OCI-LY3 (cell line): ENCODE results near the gene NR1I2.

Source experiments
- H2AFZ ChIP-seq: fragments of 200-600, 300-600 bp; shearing (Covaris generic); 2 replicates; pipeline ENCODE4 v1.6.0; 2014; ENCODE audit warnings: antibody characterized with exemption, low read depth, low read length
- H3K27ac ChIP-seq: fragments of 200-600, 300-600 bp; sonication (generic); 2 replicates; pipeline ENCODE4 v1.5.1; 2014; ENCODE audit warnings: mild to moderate bottlenecking, low read length, moderate library complexity, mixed read lengths
- H3K27me3 ChIP-seq: fragments of 200-600, 300-600 bp; sonication (generic); 2 replicates; pipeline ENCODE4 v1.6.1; 2014; ENCODE audit warnings: low read depth, low read length, mixed read lengths
- H3K36me3 ChIP-seq: fragments of 200-600, 300-600 bp; sonication (generic); replicated peaks from 2 replicates; pipeline ENCODE3; 2014; ENCODE audit warnings: low read depth, low read length, mixed read lengths
- H3K4me1 ChIP-seq: fragments of 300-600, 200-600 bp; sonication (generic); 2 replicates; pipeline ENCODE4 v1.6.1; 2014; ENCODE audit warnings: low read length, mixed read lengths
- H3K4me2 ChIP-seq: fragments of 200-600, 300-600 bp; sonication (generic); 2 replicates; pipeline ENCODE4 v1.6.1; 2014; ENCODE audit warnings: low read length, mixed read lengths
- H3K4me3 ChIP-seq: fragments of 300-600, 200-600 bp; sonication (generic); 2 replicates; pipeline ENCODE4 v1.5.1; 2014; ENCODE audit warnings: antibody characterized with exemption, mild to moderate bottlenecking, low read length, moderate library complexity
- H3K79me2 ChIP-seq: fragments of 300-600, 200-600 bp; shearing (Covaris generic); 2 replicates; pipeline ENCODE4 v1.6.1; 2014; ENCODE audit warnings: mild to moderate bottlenecking, low read length, mixed read lengths
- H3K9ac ChIP-seq: fragments of 300-600, 200-600 bp; shearing (Covaris generic); 2 replicates; pipeline ENCODE4 v1.6.0; 2014; ENCODE audit warnings: mild to moderate bottlenecking, low read length, moderate library complexity
- H3K9me3 ChIP-seq: fragments of 200-600, 300-600 bp; shearing (Covaris generic); 2 replicates; pipeline ENCODE4 v1.6.1; 2014; ENCODE audit warnings: low read length, mixed read lengths; ENCODE audit not compliant: insufficient read depth
- H4K20me1 ChIP-seq: fragments of 200-600, 300-600 bp; sonication (generic); 2 replicates; pipeline ENCODE4 v1.6.1; 2016; ENCODE audit warnings: low read length, mixed read lengths; ENCODE audit not compliant: insufficient read depth
- CTCF ChIP-seq: fragments of 200-600, 300-600 bp; sonication (generic); IDR thresholded peaks from 2 replicates; pipeline ENCODE4 v1.5.1; 2014; ENCODE audit warnings: antibody characterized with exemption, low read length, low read depth
- EZH2phosphoT487 ChIP-seq: fragments of 200-600 bp; shearing (Covaris generic); IDR thresholded peaks from 2 replicates; pipeline ENCODE4 v1.6.1; 2018; ENCODE audit warnings: antibody characterized with exemption, mixed run types, low read depth

NR1I2 gene

GRCh38 chr3:119743921-119744320, 38.0 kb upstream of the NR1I2 start:
- no peaks in the 10 kb centered on the region for H3K9me3 ChIP-seq
- no peaks in the 10 kb centered on the region for H4K20me1 ChIP-seq
- H3K9ac ChIP-seq = no peak overlapping the region
- H3K4me3 ChIP-seq = no peak overlapping the region
- H3K79me2 ChIP-seq = no peaks in the 10 kb centered on the region
- H3K4me2 ChIP-seq = no peak overlapping the region
- H3K4me1 ChIP-seq = no peaks in the 10 kb centered on the region; the same call in 1 of the 2 replicates
- no peak overlapping the region for H2AFZ ChIP-seq
- no peaks in the 10 kb centered on the region for H3K36me3 ChIP-seq
- H3K27ac ChIP-seq = no peak overlapping the region
- H3K27me3 ChIP-seq = no peaks in the 10 kb centered on the region
- TF ChIP-seq EZH2phosphoT487 (no peak), CTCF (no peak)

GRCh38 chr3:119745942-119746341, 36.0 kb upstream of the NR1I2 start:
- TF ChIP-seq EZH2phosphoT487 (no peak), CTCF (no peak)
- no peak overlapping the region for H3K27ac ChIP-seq
- H3K36me3 ChIP-seq = no peaks in the 10 kb centered on the region
- H3K9ac ChIP-seq = no peak overlapping the region
- H3K27me3 ChIP-seq = no peaks in the 10 kb centered on the region
- H3K9me3 ChIP-seq = no peaks in the 10 kb centered on the region
- H3K79me2 ChIP-seq = no peaks in the 10 kb centered on the region
- no peaks in the 10 kb centered on the region; the same call in 1 of the 2 replicates for H3K4me1 ChIP-seq
- no peak overlapping the region for H2AFZ ChIP-seq
- H3K4me2 ChIP-seq = no peak overlapping the region
- H3K4me3 ChIP-seq = no peak overlapping the region
- no peaks in the 10 kb centered on the region for H4K20me1 ChIP-seq

GRCh38 chr3:119746423-119746822, 35.5 kb upstream of the NR1I2 start:
- TF ChIP-seq EZH2phosphoT487 (no peak), CTCF (no peak)
- Histone ChIP-seq H3K4me3 (no peak overlapping the region), H3K79me2 (no peaks in the 10 kb centered on the region), H3K9me3 (no peaks in the 10 kb centered on the region), H3K36me3 (peaks cover 2% of the 10 kb centered on the region), H4K20me1 (no peaks in the 10 kb centered on the region), H3K27me3 (no peaks in the 10 kb centered on the region), H3K4me2 (no peak overlapping the region), H3K9ac (no peak overlapping the region), H3K27ac (no peak overlapping the region), H3K4me1 (no peaks in the 10 kb centered on the region; the same call in 1 of the 2 replicates), H2AFZ (no peak overlapping the region)

- Histone ChIP-seq H3K4me2 (no peak overlapping the region), H2AFZ (no peak overlapping the region), H3K36me3 (peaks cover 10% of the 10 kb centered on the region), H3K4me1 (no peaks in the 10 kb centered on the region; the same call in 1 of the 2 replicates), H3K4me3 (no peak overlapping the region), H3K79me2 (no peaks in the 10 kb centered on the region), H3K27me3 (no peaks in the 10 kb centered on the region), H4K20me1 (no peaks in the 10 kb centered on the region), H3K9ac (no peak overlapping the region), H3K9me3 (no peaks in the 10 kb centered on the region), H3K27ac (no peak overlapping the region)
- TF ChIP-seq CTCF = no peak
- no peak for TF ChIP-seq EZH2phosphoT487
These were observed 34.5 kb upstream of the NR1I2 start for GRCh38 chr3:119747357-119747756.
